HG03095 (cell line): ENCODE results near the gene ABCG1.
A peak's percentile ranks its signal among the peaks of the same experiment; 100 is the strongest.

Source experiments
- ATAC-seq: cut with Tn5 transposase; IDR thresholded peaks from one replicate; pipeline ENCODE4 v1.9.1; 2021; ENCODE audit warnings: moderate library complexity; ENCODE audit not compliant: unreplicated experiment

The ABCG1 gene

DNA sequence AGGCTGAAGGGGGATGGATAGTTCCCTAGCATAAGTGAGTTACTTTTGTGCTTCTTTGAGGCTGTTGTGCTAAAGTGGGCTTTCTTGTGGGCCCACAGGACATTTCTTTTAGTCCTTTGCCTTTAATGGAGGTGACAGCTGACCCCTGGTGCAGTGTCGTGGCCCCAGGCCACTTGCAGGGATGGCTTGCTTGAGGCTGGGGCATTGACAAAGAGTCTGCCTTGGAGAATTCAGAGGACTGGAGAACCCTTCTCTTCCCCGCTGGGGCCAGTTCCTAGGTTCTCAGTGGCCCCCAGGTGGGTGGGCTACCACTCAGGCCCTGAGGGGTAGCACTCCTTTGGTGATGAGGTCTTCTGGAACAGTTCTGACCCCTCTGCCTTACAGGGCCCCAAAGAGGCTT, 12.8 kb downstream of the ABCG1 start:
- ATAC-seq, result no peak

GRCh38 chr21:42232176-42232825, 13.4 kb downstream of the ABCG1 start:
- no peak for ATAC-seq

DNA sequence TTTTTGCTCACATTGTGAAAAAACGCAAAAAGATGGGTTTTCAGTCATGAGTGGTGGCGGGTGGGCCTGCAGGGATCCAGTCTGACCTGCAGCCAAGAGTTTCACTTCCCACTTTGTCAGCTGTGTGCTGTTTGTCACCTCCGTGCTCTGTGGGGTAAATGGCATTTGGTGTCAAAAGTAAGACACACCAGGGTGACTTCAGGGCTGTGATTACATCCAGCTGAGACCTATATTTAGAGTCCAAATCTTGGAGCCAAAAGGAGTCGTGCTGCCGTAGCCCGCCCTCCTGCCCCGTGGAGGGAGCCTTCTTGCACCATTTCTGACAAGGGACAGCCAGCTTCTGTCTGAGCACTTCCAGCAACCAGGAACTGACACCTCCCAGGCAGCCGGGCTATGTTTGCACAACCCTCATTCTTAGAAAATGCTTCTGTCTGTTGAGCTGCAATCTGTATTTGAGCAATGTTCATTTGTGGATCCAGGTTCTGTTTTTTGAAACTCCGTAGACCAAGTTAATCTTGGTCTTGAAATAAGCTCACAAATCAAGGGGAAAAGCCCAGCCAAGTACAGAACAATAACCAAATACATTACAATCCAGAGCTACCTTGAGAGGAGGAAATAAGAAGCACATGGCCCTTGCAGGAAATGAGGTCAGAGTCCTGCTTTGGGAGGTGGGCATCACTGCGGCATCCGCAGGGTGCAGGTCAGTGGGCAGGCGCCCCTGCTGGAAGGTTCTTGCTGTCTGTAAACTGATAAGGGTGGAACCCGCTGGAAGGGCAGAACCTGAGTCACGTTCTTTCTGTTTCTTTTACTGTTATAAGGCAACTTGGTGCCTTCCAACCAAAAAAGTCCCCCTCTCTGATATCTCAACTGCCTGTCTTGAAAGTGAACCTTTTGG, 14.4 kb downstream of the ABCG1 start:
- peak; percentile 32 for ATAC-seq

GRCh38 chr21:42234041-42234440, 15.1 kb downstream of the ABCG1 start:
- no peak for ATAC-seq

DNA sequence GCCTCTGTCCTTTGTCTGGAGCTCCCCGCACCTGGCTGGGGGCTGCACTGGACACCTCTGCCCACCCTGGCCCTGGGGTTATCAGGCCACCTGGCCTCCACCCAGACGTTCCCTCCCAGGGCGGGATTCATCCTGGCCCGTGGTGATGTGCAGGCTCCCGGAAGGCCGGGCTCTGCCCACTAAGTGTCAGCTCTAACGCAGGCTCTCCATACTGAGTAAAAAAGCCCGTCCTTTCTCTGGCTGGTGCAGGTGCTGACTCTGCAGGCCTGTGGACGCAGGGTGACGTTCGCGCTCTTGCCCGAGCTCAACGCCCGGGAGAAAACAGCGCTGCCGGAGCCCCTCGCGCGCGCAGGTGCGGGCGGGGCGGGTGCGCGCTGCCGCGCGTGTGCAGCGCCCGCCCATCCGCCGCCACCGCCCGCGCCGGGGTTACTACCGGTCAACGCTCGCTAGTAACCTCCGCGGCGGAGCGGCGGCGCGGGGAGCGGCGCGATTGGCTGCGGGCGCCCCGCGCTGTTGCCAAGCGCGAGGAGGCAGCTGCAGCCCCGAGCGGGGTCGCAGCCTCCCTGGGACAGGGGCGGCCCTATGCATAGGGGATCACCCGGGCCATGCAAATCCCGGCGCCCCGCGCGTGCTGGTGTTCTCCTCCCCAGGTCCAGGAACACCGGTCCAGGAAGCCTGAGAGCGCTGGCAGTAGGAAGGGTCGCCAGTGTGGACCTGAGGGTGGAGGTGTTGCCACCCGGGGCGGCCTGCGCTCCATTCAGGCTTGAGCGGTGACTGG, 15.7 kb downstream of the ABCG1 start:
- ATAC-seq, result peak; percentile 37

DNA sequence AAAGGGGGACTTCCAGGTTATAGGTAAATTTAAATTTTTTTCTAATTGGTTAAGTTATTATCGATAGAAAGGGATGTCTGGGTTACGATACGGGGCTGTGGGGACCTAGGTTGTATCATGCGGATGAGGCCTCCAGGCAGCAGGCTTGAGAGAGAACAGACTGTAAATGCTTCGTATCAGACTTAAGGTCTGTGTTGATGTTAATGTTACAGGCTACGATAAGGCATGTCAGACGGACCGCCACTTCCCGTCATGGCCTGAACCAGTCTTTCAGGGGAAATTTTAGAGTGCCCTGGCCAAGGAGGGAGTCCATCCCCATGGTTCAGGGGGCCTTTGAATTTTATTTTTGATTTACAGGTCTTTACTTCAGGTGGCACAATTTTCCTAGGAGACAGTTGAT, 16.7 kb downstream of the ABCG1 start:
- no peak for ATAC-seq

GRCh38 chr21:42236014-42236413, 17.1 kb downstream of the ABCG1 start:
- no peak for ATAC-seq

DNA sequence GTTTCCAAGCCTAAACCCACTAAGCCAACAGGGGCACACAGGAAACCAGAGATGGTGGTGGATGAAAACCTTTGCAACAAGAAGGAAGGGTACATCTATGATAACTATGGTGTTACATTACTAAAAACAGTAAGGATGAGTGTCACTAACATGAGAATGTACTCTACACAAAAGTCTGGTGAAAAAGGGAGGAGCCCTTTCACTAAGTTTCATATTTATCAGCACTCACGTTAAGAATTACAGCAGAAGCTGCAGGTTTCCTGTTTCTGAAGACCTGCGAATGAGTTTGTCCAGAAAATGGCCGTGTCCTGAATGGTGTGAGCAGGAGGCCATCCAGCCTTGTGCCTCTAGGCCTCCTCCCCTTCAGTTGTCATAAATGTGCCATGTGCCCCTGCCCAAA, 17.8 kb downstream of the ABCG1 start:
- ATAC-seq, result no peak

- no peak for ATAC-seq
Observed at GRCh38 chr21:42237161-42237560, 18.2 kb downstream of the ABCG1 start.

DNA sequence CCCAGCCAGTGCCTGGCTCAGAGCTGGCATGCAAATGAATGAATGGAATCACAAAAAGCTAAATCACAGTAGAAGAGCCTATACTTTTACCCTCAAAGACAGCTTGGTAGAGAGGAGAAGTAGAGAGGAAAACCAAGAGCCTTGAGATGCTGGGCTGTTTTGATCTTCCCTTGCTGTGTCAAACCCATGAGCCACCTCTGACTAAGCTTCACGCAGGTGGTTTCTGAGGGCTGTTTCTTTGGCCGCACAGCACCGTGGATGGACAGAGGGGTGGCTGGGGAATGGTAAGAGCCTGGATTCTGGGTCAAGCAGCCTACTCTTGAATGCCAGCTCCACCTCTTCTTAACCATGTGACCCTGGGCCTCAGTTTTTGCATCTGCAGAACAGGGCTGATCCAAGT, 18.6 kb downstream of the ABCG1 start:
- no peak for ATAC-seq

GRCh38 chr21:42238185-42238934, 19.4 kb downstream of the ABCG1 start:
- ATAC-seq, result no peak

GRCh38 chr21:42239556-42239955, 20.6 kb downstream of the ABCG1 start:
- ATAC-seq, result no peak

- ATAC-seq, result no peak
Observed at GRCh38 chr21:42239973-42240372, 21.0 kb downstream of the ABCG1 start.

DNA sequence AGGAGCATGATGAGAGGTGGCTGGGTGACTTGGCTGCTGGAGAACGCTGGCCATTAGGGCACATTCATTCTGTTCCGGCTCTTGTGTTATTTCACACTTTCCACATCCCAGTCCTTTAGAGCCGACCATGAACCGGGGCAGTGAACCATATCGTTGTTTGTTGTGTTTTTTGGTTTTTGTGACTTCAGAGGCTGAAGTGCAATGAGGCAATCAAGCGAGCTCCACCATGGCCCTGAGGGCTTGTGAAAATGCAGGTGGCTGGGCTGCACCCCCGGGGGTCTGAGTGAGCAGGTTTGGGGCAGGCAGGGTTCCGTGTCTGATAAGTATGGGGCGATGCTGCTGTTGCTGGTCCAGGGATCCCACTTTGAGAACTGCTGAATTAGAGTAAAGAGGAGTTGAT, 23.7 kb downstream of the ABCG1 start:
- ATAC-seq, result no peak

- ATAC-seq, result no peak
Observed at GRCh38 chr21:42243026-42243425, 24.1 kb downstream of the ABCG1 start.

DNA sequence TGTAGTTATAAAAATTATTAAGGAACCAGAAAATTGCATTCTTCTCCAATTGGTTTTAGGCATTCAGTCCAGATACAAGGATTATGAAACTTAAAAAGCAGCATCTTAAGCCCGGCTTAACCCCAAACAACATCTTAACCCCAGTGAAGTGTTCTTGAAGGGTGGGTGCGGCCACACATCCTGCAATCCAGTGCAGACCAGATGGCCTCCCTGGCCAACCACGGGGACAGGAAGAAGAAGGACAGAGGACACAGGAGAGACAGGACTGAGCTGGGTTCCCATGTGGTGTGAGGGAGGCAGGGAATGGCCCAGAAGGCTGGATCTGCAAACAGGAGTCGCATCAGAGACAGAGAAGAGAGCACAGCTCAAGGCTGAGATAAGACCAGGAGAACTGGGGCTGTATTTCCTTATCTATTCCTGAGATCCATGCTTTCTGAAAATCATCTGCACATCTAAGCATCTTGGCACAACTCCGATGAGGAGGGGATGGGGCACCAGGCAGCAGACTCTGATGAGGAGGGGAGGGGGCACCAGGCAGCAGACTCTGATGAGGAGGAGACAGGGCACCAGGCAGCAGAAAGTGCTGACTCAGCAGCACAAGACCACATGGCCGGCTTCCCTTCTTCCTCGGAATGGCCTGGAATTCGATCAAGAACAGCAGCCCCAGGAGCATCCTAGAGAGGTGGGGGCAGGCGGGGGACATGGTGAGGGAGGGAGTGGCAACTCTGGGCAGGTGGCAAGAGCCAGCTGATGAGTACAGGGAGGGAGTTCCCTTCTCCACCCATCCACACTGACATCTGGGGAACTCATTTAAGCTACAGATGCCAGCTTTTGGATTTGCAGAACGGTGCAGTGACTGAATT, 26.6 kb downstream of the ABCG1 start:
- no peak for ATAC-seq

DNA sequence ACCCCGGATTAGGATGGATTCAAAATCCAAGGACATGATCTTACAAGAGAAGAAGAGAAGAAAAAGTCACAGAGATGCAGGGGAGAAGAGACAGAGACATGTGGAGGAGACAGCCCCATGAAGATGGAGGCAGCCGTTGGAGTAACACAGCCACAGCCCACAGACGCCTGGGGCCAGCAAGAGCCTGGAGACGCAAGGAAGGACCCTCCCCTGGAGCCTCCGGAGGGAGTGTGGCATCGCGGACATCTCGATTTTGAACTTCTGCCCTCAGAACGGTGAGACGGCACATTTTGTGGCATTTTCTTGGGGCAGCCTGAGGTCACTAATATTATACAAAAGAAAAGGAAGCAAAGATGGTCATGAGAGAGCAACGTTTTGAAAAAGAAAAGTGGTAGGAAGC, 28.8 kb downstream of the ABCG1 start:
- no peak for ATAC-seq

- no peak for ATAC-seq
Observed at GRCh38 chr21:42248241-42248640, 29.3 kb downstream of the ABCG1 start.

GRCh38 chr21:42248783-42249597, 30.1 kb downstream of the ABCG1 start:
- peak; percentile 90 for ATAC-seq
